HG02943 (cell line): ENCODE data around the gene SAXO2.
"Not testable (repeated sequence)": the region's sequence is repeated elsewhere in the genome, so short reads cannot be mapped to it uniquely, and the experiment has no call there.

Experiments used
- ATAC-seq: cut with Tn5 transposase; IDR thresholded peaks from one replicate; pipeline ENCODE4 v1.9.1; 2021; ENCODE audit warnings: mild to moderate bottlenecking, low read depth, moderate library complexity; ENCODE audit not compliant: unreplicated experiment

SAXO2 gene

GRCh38 chr15:82313446-82313845 lies 50.8 kb downstream of the SAXO2 start:
- ATAC-seq = no peak

DNA sequence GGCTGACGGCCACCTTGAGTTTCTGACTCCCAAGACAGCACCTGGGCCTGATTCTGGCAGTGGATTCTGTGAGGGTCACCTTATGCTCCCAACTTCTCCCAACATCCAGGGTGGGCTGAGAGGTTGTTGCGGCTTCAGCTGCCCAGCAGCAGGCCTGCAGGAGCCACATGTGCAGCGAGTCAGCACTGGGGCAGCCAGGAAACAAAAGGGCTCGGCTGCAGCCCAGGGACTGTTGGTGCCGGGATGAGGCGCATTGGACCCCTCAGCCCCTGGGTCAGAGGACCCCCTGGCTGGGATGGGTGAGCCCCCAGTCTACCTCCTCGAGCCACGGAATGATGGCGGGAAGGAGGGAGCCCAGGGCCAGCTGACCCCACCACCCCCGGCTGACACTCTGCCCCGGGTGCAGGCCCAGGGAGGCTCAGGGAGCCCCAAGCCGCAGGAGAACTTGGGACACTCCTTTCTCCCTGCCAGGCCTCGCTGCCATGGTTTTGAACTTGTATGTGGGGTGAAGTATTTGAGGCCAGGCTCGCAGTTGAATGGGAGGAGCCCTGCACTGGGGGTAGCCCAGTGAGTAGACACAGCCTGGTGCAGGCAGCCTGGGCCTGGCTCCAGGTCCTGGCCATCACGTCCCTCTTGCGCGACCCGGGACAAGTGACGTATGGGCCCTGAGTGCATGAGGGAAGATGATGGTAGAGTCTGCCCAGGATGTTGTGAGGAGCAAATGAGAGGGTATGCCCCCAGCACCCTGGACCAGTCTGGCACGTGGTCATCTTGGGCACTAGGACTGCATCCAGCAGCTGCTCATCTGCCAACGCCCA lies 51.5 kb downstream of the SAXO2 start:
- not testable (repeated sequence) for ATAC-seq

GRCh38 chr15:82314769-82315518 lies 52.3 kb downstream of the SAXO2 start:
- no peak for ATAC-seq

- no peak for ATAC-seq
These were observed 53.1 kb downstream of the SAXO2 start for GRCh38 chr15:82315519-82316246.

GRCh38 chr15:82316247-82317090 lies 53.9 kb downstream of the SAXO2 start:
- not testable (repeated sequence) for ATAC-seq

- no peak for ATAC-seq
These were observed 54.5 kb downstream of the SAXO2 start for GRCh38 chr15:82317091-82317489.

DNA sequence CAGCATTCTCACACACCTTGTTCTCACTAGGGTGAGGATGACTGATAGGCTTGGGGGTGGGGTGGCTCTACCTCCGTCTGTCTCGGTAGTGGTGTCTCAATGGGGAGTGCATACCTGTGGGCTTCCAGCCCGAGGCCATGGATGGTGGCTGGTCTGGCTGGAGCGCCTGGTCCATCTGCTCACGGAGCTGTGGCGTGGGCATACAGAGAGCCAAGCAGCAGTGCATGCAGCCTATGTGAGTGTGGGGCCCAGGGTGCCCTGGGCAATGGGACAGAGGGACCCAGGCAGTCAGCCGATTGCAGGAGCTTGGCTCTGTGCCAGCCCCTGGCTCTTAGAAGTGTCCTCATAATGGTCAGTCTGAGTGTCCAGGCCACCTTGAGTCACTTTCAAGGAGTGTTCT lies 54.9 kb downstream of the SAXO2 start:
- not testable (repeated sequence) for ATAC-seq

DNA sequence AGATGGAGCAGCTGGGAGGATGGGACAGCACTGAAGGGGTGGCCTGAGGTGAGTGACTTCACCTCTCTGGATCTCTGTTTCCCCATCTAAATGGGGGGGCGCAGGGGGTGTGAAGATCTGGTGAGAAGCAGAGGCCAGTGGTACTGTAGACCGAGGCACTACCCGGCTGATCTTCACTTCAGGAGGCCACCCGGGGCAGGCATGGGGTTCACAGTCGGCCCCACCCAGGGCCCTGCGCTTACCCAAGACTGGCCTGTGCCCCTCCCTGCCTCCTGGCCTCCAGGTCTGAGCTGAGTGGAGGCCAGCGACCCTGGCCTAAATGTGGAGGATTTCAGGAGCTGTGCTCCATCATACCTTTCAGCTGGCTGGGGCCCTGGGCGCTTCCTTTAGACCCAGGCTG lies 55.7 kb downstream of the SAXO2 start:
- ATAC-seq = not testable (repeated sequence)

- ATAC-seq = not testable (repeated sequence)
These were observed 57.1 kb downstream of the SAXO2 start for GRCh38 chr15:82319522-82320278.

DNA sequence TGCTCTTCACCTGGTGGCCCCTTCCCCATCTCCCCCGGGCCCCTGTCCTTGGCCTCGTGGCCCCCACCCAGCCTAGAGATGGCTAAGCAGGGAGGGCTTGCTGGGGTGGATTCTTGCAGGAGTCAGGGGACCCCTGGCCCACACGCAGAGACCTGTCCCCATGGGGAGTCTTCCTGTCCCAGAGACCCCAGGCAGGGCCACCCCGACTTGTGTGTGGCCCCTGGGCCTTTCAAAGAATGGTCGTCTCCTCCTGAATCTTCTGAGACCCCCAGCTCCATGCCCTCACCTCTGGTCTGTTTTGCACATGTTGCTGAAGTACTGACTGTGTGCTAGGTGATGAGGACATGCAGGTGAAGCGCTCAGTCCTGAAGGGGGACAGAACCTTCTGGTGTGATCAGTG lies 58.2 kb downstream of the SAXO2 start:
- not testable (repeated sequence) for ATAC-seq

DNA sequence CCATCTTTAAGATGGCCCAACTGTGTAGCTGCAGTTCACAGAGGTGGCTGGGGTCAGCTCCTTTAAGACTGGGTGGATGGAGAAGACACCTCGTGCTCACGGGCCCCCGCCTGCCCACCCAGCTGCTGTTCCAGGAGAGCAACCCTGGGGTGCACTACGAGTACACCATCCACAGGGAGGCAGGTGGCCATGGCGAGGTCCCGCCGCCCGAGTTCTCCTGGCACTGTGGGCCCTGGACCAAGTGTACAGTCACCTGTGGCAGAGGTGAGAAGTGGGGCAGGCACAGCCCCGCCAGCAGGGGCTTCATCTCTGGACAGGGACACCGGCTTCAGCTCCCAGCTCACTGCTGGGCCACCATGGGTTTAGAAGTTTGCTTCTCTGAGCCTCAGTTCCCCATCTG lies 59.9 kb downstream of the SAXO2 start:
- not testable (repeated sequence) for ATAC-seq

GRCh38 chr15:82324831-82325230 lies 62.2 kb downstream of the SAXO2 start:
- ATAC-seq = not testable (repeated sequence)

GRCh38 chr15:82325646-82326045 lies 63.0 kb downstream of the SAXO2 start:
- ATAC-seq = not testable (repeated sequence)

DNA sequence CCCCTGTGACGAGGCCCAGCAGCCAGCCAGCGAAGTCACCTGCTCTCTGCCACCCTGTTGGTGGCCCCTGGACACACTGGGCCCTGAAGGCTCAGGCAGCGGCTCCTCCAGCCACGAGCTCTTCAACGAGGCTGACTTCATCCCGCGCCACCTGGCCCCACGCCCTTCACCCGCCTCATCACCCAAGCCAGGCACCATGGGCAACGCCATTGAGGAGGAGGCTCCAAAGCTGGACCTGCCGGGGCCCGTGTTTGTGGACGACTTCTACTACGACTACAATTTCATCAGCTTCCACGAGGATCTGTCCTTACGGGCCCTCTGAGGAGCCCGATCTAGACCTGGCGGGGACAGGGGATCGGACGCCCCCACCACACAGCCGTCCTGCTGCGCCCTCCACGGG lies 64.3 kb downstream of the SAXO2 start:
- not testable (repeated sequence) for ATAC-seq

DNA sequence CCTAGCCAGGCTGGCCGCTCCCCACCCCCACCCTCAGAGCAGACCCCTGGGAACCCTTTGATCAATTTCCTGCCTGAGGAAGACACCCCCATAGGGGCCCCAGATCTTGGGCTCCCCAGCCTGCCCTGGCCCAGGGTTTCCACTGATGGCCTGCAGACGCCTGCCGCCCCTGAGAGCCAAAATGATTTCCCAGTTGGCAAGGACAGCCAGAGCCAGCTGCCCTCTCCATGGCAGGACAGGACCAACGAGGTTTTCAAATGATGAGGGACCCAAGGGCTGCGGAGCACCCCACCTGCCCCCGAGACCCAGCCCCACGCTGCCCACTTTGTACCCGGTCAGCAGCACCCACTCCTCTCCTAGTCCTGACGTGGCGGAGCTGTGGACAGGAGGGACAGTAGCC lies 64.8 kb downstream of the SAXO2 start:
- ATAC-seq = not testable (repeated sequence)

DNA sequence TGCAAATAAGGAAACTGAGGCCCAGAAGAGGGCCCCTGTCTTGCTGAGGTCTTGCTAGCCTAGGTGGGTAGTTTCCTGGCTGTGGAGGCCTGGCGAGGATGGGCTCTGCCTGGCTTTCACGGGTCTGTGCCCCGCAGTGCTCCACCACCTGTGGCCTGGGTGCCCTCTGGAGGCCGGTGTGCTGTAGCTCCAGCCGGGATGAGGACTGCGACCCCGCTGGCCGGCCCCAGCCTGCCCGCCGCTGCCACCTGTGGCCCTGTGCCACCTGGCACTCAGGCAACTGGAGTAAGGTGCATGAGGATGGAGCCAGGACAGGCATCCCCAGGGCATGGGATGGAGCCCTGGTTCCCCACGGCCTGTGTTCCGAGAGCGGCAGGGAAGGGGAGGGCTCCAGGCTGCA lies 66.4 kb downstream of the SAXO2 start:
- not testable (repeated sequence) for ATAC-seq

- not testable (repeated sequence) for ATAC-seq
These were observed 68.3 kb downstream of the SAXO2 start for GRCh38 chr15:82330921-82331320.

- not testable (repeated sequence) for ATAC-seq
These were observed 69.1 kb downstream of the SAXO2 start for GRCh38 chr15:82331576-82332304.
